GM21447 (cell line): Measurements from ENCODE around the gene CACNA2D3.

Source experiments
- ATAC-seq: cut with Tn5 transposase; IDR thresholded peaks from one replicate; pipeline ENCODE4 v1.9.1; 2021; ENCODE audit not compliant: unreplicated experiment

The CACNA2D3 gene

DNA sequence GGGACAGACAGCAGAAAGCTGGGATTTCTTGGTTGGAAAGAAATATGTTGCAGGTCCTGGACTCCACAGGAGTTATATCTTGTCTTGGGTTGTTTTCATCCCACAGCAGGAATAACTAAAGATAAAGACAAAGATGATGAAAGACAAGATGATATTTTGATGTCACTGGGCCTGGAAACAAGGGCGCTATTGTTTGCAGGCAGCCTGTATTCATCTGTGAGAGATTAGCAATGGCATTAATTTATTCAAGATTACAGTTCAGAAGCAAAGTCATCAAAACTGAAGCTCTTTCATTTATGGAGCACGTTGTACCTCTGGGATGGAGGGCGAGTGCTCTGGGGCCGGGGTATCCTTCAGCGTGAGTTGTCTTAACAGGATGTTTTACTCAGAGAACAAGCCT, 591.7 kb downstream of the CACNA2D3 start:
- ATAC-seq = no peak

- no peak for ATAC-seq
Observed at GRCh38 chr3:54717506-54717905, 595.2 kb downstream of the CACNA2D3 start.

- ATAC-seq = no peak
Observed at GRCh38 chr3:54719914-54720313, 597.6 kb downstream of the CACNA2D3 start.

- no peak for ATAC-seq
Observed at GRCh38 chr3:54720604-54721003, 598.3 kb downstream of the CACNA2D3 start.

DNA sequence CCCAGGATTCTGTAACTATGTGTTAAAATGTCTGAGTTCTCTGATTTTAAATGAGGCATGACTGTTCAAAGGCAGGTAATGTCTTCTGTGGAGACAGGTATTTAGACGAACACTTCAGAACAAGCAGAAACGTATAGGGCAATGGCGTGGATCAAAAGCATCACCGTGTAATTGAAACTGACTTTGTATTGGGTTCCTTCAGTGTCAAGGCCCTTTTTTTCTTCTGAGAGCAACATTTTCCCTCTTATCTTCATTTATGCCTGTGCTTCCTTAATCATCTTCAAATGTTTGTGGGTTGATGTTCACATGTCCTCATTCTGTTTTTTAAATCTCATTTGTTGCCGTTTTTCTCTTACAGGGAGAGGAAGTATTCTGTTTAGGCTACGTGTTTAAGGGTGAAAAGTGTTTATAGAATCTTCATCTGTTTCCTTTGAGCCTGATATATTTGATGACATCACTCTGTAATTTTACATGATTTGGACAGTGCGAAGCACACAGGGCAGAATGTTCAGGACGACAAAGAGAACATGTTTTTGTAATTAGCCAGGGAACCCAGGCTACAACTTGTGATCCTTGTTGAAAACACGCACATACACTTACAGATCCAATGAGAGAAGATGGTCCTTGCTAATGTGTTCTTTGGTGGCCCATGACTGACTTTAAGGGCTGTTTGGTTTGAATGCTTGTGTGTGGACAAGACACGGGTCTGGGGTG, 609.5 kb downstream of the CACNA2D3 start:
- ATAC-seq = no peak

DNA sequence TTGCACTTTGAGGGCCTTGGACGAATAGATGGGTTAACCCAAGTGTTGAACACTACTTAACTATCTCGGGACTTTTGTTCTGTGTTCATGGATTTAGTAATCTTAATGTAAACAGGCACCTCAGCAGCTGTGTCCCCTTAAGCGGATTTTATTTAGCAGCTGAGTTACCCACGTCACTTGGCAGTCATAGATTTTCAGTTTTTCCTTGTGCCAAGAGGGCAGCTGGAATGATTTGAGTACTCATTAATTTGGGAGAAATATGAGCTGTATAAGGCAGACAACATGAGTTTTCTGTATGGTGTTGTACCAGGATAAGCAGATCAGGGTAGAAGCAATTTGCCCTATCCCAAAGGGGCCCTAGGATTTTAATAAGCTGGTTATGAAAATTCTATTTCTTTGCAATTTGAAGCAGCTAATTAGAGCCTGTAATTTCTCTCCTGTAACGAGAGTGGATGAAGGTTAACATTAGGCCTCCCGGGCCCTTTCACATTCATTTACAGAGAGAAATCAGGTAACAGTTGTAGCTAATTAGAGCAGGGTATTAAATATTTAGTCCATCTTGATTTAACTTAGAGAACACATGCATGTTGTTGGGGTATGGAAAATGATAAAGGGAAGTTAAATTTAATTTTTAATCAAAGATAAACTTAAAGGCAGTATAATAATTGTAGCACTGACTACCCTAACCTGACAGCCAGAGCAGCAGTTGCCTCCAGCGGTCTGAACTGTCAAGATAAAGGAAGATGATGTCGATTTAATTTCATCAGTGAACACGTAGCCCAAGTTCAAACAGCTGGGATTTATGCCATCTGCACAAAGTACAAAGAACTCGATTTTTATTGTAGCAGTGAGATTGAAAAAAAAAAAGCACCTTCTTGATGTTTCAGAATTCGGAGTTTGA, 611.0 kb downstream of the CACNA2D3 start:
- ATAC-seq = no peak

DNA sequence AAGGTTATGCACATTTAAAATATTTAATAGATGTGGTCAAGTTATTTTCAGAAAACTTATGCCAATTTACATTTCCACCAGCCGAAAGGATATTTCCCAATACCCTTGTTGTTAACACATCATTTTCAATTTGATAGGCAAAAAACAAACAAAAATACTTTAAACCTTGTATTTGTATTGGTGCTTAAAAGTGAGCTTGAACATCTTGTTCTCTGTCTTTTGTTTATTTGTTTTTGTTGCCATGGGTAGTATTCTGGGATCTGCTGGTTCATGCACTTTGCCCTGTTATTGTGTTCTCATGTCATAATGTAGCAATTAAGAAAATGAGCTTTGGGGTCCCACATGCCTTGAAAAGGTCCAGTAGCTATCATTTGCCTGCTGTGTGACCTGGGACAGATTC, 614.1 kb downstream of the CACNA2D3 start:
- no peak for ATAC-seq

- no peak for ATAC-seq
Observed at GRCh38 chr3:54743755-54744154, 621.4 kb downstream of the CACNA2D3 start.

GRCh38 chr3:54744291-54744690, 621.9 kb downstream of the CACNA2D3 start:
- no peak for ATAC-seq

- no peak for ATAC-seq
Observed at GRCh38 chr3:54745843-54746242, 623.5 kb downstream of the CACNA2D3 start.

DNA sequence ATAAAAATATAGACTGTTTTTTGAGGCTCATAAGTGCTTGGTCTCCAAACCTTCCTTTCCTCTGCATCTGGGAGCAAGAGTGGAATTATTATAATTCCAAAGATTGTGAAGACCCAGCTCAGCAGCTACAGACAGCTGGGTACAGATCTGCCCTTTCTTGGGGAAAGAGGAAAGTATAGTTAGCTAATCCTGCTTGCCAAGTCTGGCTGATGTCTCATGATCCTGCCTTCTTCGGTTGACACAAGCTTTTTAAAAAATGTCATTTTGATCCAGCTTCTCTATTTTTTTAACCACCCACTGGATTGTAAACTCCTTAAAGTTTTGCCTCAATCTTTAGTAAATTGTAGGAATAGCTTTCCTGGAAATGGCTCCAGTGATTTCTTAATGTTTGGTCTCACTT, 624.4 kb downstream of the CACNA2D3 start:
- ATAC-seq = no peak

DNA sequence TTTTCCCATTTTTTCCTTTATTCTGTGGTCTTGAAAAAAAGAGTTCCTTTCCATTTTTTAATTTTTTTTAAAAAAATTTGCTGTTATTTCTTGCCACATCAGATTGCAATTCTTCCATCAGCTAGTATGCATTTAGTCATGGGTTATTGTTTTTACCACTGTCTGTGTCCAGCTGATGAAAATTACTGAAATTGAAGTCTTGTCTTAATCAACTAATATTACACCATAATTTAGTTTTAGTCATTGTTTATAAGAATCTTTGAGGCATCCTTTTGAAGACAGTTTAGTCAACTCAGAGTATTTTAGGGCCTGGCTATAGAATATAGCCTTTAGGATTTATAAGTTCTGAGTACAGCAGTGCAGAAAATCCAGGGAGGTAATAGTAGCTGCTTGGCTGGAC, 633.4 kb downstream of the CACNA2D3 start:
- no peak for ATAC-seq

DNA sequence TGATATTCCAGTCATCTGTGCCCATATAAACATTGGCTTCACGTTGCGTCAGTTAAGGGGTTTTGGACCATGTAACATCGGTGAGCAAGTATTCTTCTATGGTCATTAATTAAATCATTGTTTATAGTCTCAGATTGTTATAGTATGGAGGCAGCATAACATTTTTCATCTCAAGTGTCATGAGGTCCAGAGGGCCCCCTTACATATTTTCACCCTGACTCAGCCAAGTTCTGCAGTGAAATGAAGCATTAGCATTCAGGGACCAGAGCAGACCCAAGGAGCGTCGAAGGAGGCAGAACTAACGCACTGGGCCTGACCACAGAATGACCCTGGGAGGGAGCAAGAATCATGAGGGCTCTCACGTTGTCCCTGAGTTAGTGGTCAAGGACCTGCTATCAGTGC, 634.0 kb downstream of the CACNA2D3 start:
- ATAC-seq = no peak

- no peak for ATAC-seq
Observed at GRCh38 chr3:54758461-54758860, 636.1 kb downstream of the CACNA2D3 start.

GRCh38 chr3:54759166-54759565, 636.8 kb downstream of the CACNA2D3 start:
- ATAC-seq = no peak

- no peak for ATAC-seq
Observed at GRCh38 chr3:54760201-54760600, 637.8 kb downstream of the CACNA2D3 start.

DNA sequence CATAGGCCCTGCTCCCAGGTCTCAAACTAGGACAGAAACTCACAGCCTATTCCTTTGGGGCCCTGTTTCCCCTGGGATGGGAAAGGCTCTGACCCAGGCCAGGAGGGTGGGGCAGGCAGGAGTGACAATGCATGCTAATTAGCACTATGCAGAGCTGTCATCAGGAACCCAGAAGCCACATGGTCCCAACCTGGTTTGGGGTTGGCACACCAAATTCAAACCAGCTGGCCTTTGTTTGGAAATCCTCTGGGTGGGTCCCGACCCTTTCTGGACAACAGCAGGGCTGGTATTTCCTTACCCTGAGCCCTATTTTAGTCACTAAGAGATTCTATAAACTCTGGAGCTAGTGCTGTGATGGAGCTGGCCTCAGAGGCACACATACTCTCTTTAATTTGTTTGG, 639.3 kb downstream of the CACNA2D3 start:
- ATAC-seq = no peak

GRCh38 chr3:54764911-54765310, 642.6 kb downstream of the CACNA2D3 start:
- no peak for ATAC-seq

DNA sequence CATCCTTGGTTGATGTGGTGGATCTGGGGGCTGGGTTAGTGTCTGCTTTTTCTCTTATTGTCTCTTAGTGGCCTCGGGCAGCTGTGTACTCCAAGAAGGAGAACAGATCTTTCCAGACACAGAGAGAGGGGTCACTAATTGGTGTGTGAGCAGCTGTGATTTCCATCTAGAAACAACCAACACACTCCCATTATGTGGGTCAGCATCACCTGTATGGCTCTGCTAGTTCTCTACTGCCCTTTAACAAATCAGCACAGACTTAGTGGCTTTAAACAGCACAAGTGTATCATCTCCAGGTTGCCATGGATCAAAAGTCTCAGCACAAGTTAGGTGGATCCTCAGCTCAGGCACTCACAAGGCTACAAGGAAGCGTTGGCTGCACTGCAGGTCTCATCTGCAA, 648.7 kb downstream of the CACNA2D3 start:
- no peak for ATAC-seq

DNA sequence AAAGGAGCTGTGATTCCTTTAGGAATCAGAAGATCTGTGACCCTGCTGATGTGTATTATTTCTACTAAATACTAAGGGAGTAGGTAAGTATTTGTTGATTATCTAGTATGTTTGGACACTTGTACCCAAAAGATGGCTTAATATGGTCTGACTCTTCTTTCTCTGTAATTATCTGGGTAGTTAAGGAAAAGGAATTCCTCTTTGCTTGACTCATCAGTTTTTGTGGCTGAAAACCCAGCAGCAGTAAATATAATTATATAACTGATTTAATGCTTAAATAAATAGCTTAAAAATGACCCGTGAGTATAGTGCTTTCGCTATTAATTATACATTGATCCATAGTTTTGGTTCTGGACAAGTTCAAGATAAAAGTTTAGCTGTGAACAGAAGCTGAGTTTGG, 649.7 kb downstream of the CACNA2D3 start:
- ATAC-seq = no peak

GRCh38 chr3:54772746-54773145, 650.4 kb downstream of the CACNA2D3 start:
- no peak for ATAC-seq

DNA sequence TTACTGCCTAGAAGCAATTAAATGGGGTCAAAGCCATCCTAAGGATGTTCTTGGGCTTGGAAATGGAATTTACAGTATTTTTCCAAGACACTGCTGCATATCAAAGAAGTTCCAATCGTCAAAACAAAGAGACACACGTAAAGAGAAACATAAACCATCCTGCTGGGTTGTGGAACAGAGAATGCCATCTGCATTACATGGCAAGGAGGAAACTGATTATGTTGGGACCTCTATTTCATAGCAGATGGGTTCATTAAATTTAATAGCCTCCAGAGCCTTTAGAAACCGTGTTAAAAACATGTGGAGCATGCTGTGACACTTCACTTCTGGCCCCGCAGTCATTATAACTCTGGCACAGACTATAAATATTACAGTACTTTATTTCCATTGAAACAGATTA, 650.9 kb downstream of the CACNA2D3 start:
- no peak for ATAC-seq
